Omental fat pad (tissue), 4 donors: ENCODE data around the gene SYNDIG1. TPM values are rescaled to one million over a fixed set of nuclear protein-coding genes. Genes with fewer than 3 reads are reported as not detected.

Experiments used
- ATAC-seq: fragments of 150-250 bp; one replicate; pipeline ENCODE4 v1.9.1; 2016; ENCODE audit warnings: mild to moderate bottlenecking, moderate library complexity; ENCODE audit not compliant: low FRiP score
- DNase-seq: peaks from one replicate; pipeline ENCODE4 v3.0.0-alpha.2; 2019; ENCODE audit warnings: low spot score
- total RNA-seq, 4 donors: library from RNA; depleted of rRNA; stranded (reverse); fragments of >200 nt; gene quantifications; one replicate each; pipeline ENCODE4 v1.1.0, GENCODE V29; 2016
- TF ChIP-seq, protein P1 (sequence below), 3 donors: fragments of 450-650 bp; IDR thresholded peaks; one replicate each; pipeline ENCODE4 v1.5.1; 2016 to 2017; ENCODE audit warnings: antibody characterized with exemption in 3 of 3, mild to moderate bottlenecking in 3 of 3, moderate library complexity in 2 of 3

SYNDIG1 gene
- total RNA-seq, 4 donors from 2014 or later, result 0.19 to 0.24 TPM; not detected in 2

DNA sequence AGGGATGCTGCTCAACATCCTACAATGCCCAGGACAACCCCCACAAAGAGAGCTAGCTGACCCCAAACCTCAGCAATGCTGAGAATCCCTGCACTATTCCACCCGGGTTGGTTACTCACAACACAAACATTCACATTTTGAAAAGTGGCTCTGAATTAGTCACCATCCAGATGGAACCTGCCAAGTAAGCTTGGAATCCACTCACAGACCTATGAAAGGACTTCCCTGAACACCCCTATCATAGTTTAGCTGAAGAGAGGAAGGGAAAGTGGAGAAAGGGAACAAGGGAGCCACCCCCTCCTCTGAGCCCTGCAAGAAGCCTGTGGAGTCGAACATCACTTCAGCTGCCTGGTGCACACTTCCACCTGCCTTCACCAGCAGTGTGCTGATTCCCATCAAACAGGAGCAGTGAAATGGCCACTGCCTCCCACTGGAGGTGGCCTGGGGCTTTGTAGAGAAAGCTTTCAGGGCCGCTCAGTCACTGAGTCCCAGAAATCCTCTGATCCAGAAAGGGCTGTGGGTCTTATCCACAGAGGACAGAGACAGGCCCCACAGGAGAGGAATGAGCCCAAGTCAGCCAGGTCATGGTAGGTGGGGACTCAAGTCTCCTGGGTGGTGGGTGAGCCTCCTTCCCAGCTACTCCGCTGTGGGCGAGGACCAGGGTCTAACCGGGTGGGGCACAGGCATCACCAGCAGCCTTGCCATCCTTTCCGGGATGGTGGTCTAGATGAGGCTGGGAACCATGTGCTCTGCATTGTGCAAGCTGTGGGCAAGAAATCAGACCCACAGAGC, 203.7 kb downstream of the SYNDIG1 start:
- TF ChIP-seq, protein P1, sequence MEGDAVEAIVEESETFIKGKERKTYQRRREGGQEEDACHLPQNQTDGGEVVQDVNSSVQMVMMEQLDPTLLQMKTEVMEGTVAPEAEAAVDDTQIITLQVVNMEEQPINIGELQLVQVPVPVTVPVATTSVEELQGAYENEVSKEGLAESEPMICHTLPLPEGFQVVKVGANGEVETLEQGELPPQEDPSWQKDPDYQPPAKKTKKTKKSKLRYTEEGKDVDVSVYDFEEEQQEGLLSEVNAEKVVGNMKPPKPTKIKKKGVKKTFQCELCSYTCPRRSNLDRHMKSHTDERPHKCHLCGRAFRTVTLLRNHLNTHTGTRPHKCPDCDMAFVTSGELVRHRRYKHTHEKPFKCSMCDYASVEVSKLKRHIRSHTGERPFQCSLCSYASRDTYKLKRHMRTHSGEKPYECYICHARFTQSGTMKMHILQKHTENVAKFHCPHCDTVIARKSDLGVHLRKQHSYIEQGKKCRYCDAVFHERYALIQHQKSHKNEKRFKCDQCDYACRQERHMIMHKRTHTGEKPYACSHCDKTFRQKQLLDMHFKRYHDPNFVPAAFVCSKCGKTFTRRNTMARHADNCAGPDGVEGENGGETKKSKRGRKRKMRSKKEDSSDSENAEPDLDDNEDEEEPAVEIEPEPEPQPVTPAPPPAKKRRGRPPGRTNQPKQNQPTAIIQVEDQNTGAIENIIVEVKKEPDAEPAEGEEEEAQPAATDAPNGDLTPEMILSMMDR (IDR thresholded peaks at IDR 0.05), result no peak
- ATAC-seq, result no peak
- no peak for DNase-seq

DNA sequence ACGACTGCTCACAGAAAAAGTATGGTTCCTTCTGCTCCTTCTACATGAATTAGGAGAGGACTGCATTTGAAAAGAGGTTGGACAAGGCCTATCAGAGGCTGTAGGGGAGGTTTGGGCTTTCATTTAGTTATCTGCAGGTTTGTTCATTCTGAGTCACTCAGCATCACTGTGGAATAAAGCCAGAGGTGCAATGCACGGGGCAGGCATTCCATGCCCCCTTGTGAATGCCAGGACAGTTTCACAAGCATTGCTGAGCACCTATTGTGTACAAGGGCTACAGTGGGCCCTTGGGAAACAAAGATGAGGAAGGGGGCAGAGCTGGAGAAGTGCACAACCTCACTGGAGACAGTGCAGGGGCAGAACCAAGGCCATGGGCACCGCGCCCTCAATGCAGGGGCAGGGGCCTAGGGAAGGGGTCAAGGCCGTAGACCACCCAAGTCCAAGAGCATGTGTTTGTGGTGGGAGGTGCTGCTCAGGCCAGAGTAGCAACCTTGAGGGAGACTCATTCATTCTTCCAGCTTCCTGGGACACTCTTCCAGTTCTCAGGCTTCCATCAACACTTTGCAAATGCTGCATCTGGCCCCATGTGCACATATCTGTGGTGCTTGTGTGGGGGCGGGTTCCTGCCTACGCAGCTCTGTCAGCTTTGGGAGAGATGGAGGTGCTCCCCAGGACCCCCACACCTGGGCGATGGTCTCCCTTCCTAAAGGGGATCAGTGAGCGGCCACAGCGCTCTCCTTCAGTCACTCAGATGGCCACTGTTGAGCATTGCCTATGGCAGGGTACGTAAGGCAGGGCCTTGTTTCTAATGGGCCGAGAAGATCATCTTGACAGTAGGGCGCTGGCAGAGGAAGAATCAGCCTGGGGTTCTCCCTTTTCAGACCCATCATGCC, 204.5 kb downstream of the SYNDIG1 start:
- ATAC-seq (no peak), DNase-seq (no peak)
- TF ChIP-seq, protein P1 (IDR thresholded peaks at IDR 0.05), result no peak

DNA sequence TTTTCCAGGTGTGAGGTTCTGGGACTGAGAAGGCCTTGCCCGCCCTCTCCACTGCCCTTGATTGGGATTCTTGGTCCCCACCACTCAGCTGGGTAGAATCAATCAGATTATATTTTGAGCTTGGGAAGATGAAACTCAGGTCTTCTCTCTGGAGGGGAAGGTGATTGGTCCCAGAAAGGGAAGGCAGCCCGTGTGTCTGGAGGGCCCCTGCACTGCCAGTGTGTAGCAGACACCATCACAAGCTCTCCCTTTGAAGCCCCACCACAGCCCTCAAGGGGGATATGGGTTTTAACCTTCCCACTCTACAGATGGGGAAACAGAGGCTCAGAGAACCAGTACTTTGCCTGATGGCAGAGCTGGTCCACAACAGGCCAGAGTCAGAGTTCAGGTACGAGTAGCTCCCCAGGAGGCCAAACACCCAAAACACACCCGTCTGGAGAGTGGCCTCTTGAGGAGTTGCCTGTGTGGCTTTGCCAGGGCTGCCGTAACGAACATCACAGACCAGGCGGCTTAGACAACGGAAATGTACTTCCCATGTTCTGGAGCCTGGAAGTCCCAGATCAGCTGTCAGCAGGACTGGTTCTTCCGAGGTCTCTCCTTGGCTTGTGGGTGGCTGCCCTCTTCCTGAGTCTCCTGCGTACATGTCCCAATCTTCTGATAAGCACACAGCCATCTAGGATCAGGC, 205.6 kb downstream of the SYNDIG1 start:
- ATAC-seq (no peak), DNase-seq (no peak)
- TF ChIP-seq, protein P1 (IDR thresholded peaks at IDR 0.05), result no peak

DNA sequence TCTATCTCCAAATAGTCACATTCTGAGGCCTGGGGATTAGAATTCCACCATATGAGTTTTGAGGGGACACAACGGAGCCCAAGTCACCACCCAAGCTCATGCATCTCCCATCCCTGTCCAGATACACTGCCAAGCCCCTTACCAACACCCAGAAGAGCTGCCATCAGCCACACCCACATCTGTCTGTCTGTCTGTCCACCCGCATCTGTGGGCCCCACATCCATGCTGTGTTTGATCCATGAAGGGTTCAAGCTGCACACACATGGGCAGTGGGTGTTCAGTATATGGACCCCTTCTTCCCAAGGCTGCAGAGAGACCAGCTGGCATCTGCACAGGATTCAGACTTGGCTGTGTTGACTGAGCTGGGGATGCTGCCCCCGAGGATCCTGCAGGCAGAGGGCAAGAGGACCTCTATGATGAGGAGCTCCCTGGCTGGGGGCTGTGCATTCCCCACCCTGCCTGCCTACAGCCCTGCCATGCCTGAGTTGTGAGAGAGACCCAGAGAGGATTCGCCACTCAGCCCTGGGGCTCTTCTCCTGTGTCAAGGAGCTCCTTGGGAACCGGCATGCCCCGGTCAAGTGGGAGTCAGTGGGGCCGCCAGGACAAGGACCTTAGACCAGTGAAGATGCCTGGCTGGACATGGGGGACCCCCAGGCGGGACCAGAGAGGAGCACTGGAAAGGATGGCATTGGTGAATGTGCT, 206.4 kb downstream of the SYNDIG1 start:
- DNase-seq (no peak), ATAC-seq (no peak)
- TF ChIP-seq, protein P1 (IDR thresholded peaks at IDR 0.05), result no peak

DNA sequence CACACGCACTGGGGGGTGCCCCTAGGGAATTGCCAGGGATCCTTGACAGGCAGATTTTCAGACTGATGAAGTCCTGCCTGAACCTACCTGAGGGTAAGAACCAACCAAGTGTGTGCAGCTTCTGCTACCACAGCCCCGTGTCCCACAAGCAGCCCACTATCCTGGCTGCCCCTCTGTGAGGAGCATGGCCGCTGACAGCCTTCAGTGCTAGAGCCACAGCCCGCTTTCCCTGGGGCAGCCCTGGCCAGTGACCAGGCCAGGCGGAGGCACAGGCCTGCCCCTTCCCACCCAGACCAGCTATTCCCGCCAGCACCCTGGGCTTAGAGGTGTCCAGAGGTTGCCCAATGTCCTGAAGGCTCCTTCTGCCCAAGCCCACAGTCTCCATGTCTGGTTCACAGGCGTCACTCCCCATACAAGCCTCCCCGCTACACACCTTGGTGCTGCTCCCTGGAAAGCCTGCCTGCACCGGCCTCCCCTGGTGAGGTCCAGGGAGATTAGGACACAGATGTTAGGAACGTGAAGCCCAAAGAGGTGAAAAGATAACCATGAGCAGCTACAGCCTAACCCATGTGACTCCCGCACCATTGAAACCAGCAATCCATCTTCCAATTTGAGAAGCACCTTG, 207.0 kb downstream of the SYNDIG1 start:
- ATAC-seq, result no peak
- DNase-seq, result no peak
- TF ChIP-seq, protein P1 (IDR thresholded peaks at IDR 0.05), result no peak

DNA sequence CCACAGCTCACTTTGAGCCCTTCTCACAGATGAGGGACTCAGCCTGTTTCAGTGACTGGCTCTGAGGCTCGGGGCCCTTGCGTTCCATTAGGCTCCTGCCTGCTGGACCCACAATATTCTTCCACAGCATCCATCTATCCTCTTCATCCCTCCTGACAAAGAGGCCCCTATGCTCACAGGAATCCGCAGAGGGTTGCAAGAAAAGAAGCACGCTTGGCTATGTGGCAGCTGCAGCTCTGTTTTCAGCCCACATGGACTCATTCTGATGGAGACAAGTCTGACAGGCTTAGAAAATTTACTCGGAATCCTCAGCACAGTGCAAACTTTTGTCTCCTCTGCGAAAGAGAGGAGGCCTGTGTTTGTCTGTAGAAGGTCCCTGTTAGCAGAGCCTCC, 207.5 kb downstream of the SYNDIG1 start:
- no peak for ATAC-seq
- no peak for DNase-seq
- TF ChIP-seq, protein P1 (IDR thresholded peaks at IDR 0.05), result no peak
